ENCODE measurements around the gene CTNNA2.
"Not testable (repeated sequence)": the region's sequence is repeated elsewhere in the genome, so short reads cannot be mapped to it uniquely, and the experiment has no call there.

Gene CTNNA2

GRCh38 chr2:79993144-79993543 lies 480.3 kb downstream of the CTNNA2 start:
- peak; percentile 74 for DNase-seq

- peak; percentile 13 for DNase-seq
Observed at GRCh38 chr2:79994161-79994560, 481.3 kb downstream of the CTNNA2 start.

- peak; percentile 31 for DNase-seq
Observed at GRCh38 chr2:79994965-79995364, 482.1 kb downstream of the CTNNA2 start.

GRCh38 chr2:79996709-79997108 lies 483.9 kb downstream of the CTNNA2 start:
- no peak for DNase-seq

- DNase-seq = peak; percentile 84
Observed at GRCh38 chr2:80001701-80002101, 488.9 kb downstream of the CTNNA2 start.

- DNase-seq = no peak
Observed at GRCh38 chr2:80002112-80002511, 489.3 kb downstream of the CTNNA2 start.

- DNase-seq = no peak
Observed at GRCh38 chr2:80002568-80003157, 489.8 kb downstream of the CTNNA2 start.

- DNase-seq = no peak
Observed at GRCh38 chr2:80007777-80008503, 495.1 kb downstream of the CTNNA2 start.

- no peak for DNase-seq
Observed at GRCh38 chr2:80008596-80008995, 495.7 kb downstream of the CTNNA2 start.

- no peak for DNase-seq
Observed at GRCh38 chr2:80009211-80009610, 496.4 kb downstream of the CTNNA2 start.

GRCh38 chr2:80012061-80012460 lies 499.2 kb downstream of the CTNNA2 start:
- no peak for DNase-seq

GRCh38 chr2:80014637-80015036 lies 501.8 kb downstream of the CTNNA2 start:
- DNase-seq = peak; percentile 57

- no peak for DNase-seq
Observed at GRCh38 chr2:80016171-80016570, 503.3 kb downstream of the CTNNA2 start.

GRCh38 chr2:80019571-80020460 lies 507.0 kb downstream of the CTNNA2 start:
- no peak for DNase-seq

GRCh38 chr2:80022018-80022417 lies 509.2 kb downstream of the CTNNA2 start:
- DNase-seq = no peak

- DNase-seq = peak; percentile 47
Observed at GRCh38 chr2:80026040-80026729, 513.3 kb downstream of the CTNNA2 start.

- no peak for DNase-seq
Observed at GRCh38 chr2:80028051-80028450, 515.2 kb downstream of the CTNNA2 start.

- DNase-seq = no peak
Observed at GRCh38 chr2:80028584-80028983, 515.7 kb downstream of the CTNNA2 start.

- DNase-seq = no peak
Observed at GRCh38 chr2:80030135-80030534, 517.3 kb downstream of the CTNNA2 start.

- DNase-seq = not testable (repeated sequence)
Observed at GRCh38 chr2:80032684-80033083, 519.8 kb downstream of the CTNNA2 start.

GRCh38 chr2:80035749-80036285 lies 523.0 kb downstream of the CTNNA2 start:
- no peak for DNase-seq

GRCh38 chr2:80037310-80037709 lies 524.5 kb downstream of the CTNNA2 start:
- no peak for DNase-seq

- DNase-seq = no peak
Observed at GRCh38 chr2:80040226-80040625, 527.4 kb downstream of the CTNNA2 start.

Measured in EL (cell line).